HG02571 (cell line): ENCODE measurements around the gene PID1.

ENCODE experiments used
- ATAC-seq: cut with Tn5 transposase; IDR thresholded peaks from one replicate; pipeline ENCODE4 v1.9.1; 2021; ENCODE audit warnings: mild to moderate bottlenecking, moderate library complexity; ENCODE audit not compliant: unreplicated experiment

Gene PID1, protein sequence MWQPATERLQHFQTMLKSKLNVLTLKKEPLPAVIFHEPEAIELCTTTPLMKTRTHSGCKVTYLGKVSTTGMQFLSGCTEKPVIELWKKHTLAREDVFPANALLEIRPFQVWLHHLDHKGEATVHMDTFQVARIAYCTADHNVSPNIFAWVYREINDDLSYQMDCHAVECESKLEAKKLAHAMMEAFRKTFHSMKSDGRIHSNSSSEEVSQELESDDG

DNA sequence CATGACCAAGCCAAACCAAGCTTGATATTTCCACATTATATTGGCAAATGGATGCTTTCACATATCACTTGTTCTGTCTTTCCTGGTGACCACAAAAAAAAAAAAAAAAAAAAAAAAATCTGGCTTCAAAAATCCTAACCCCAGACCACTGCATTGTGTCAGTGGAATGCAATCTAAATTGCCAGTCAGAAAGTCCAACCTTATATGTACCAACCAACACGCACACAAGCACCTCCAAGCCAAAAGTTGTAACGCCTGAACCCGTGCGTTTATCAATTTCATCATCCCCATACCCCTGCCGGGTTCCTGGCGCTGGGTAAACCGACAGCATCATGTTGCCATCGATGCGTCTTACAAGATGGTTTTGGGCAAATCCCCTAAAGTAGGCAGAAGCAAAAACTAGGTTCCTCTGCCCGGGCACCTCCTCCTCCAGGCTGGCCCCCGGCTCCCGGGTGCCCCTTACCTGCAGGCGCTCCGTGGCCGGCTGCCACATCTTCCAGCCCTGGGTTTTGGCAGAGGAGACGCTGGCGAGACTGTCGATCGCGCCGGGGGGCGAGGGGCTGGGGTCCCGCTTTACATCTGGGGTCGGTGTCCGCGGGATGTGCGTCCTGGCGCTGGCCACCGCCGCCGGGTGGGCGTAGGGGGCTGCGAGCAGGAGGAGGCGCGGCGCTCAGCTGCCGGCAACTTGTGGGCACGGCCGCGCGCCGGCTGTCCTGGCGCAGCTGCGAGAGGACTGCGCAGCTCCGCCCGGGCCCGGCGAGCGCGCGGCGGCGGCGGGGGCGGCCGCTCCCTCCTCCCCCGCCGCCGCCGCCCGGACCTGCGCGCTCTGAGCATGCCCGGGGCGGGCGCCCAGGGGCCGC, at the start of gene PID1:
PID1 (minus strand) TSS at position 737 of the 860 bp plus-strand sequence; CDS start at position 493, 244 bp downstream.
- ATAC-seq, result no peak

- no peak for ATAC-seq
These were observed 48.5 kb upstream of the PID1 start for GRCh38 chr2:229319558-229319957.

GRCh38 chr2:229314117-229314516, 43.0 kb upstream of the PID1 start:
- no peak for ATAC-seq

DNA sequence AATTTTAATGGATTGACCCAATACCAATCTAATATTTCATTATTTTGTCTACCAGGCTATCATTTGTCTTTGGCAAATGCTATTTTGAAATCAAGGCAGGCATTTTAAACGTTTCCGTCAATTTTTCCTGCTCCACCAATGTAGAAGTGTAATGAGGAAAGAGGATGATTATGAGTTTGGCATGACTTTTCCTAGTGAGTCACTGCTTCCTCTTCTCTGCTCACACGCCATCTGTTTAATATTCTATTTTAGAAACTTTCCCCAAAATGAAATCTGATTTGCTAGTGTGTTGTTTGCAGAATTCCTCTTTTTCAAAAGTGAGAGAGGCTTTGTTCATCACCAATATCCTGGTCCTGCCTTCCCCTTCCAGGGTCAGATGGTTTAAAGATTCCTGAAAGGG, 42.5 kb upstream of the PID1 start:
- no peak for ATAC-seq

DNA sequence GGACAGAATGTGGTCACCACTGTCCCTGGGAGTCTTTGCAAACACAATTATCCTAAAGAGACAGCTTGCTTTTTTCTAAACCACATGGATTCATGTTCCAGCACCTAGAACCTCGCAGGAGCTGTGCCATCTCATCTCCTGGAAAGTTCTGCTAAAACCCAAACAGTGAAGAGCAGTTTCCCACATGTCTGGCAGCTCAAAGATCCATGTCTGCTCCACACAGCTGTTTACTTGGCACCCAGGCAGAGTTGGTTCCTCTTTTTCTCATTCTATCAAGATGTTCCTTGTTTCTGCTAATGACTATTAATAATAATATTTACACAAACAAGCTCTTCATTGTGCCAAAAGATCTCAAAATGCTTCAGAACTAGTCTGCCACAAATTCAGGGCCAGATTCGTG, 30.1 kb upstream of the PID1 start:
- ATAC-seq, result no peak

DNA sequence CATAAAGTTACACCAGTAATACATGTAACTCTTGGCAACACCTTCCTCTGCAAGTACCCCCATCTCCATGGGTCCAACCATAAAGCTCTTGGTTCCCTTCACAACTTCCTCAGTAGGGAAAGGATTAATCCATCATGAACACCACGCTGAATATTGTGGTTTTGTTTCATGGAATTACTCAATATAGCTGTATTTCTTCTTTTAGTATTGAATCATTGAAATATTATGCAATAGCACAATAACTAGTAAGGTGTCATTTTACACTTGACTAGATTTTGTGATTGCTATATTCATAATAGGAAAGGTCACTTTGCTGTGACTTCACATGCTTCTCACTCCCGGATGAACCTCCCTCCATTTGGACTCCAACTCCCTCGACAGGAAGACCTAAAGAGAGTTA, 29.7 kb upstream of the PID1 start:
- no peak for ATAC-seq

- ATAC-seq, result no peak
These were observed 29.3 kb upstream of the PID1 start for GRCh38 chr2:229300371-229300770.

DNA sequence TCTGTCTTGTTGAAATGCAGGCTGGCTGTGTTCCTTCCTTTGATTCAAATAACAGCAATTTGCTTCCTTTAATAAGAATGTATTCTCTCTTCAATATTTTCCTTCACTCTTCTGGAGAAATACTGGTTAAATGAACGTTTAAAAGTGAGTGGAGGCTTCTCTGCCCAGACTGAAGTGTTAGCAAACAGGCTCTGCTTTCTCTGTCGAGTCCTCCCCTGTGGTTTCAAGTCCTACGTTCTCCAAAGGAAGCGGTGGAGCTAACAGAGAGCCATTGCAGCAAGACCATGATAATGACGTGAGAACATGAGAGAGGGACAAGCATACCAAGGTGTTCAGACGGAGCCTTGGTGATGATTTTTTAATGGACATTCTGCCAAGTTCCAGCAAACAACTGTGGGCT, 26.2 kb upstream of the PID1 start:
- no peak for ATAC-seq

DNA sequence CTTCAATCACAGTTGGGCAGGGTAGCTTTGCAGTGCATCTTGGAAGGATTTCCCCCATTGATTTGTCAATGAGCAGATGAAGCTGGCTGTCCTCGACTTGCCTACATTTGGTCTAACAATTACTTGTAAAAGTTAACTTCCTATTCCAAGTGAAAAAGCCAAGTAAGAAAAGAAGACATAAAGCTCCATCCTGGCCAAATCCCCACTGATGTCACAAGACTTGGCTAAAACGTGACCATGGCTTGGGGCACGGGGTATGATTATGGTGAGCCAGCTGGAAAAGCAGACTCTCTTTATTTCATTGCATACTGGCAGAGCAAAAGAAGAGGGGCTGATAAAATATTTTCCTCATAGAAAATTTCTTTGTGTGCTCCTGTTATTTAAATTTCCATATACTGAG, 25.4 kb upstream of the PID1 start:
- ATAC-seq, result no peak

- ATAC-seq, result no peak
These were observed 24.9 kb upstream of the PID1 start for GRCh38 chr2:229296016-229296415.

DNA sequence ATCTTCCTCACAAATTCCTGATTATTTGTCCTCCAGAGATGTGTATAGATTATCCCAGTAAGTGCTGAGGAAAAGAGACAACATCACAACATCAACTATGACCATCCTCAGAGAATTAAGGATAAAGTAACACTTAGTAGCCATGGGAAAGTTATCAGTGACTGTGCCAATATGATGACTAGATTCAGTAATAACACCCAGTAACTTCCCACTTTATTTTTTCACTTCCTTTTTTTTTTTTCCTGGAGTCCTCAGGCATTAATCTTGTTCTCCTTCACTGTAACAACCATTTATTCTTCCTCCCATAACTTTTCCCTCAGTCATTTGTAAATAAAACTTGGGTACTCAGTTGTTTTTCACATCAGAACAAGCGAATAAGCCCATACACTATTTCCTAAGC, 16.7 kb upstream of the PID1 start:
- ATAC-seq, result no peak

- no peak for ATAC-seq
These were observed 11.9 kb upstream of the PID1 start for GRCh38 chr2:229282758-229283546.

DNA sequence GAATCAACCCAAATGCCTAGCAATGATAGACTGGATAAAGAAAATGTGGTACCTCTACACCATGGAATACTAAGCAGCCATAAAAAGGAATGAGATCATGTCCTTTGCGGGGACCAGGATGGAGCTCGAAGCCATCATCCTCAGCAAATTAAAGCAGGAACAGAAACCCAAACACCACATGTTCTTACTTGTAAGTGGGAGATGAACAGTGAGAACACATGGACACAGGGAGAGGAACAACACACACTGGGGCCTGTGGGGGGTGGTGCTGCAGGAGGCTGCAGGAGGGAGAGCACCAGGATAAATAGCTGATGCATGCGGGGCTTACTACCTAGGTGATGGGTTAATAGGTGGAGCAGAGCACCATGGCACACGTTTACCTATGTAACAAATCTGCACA, 8.4 kb upstream of the PID1 start:
- no peak for ATAC-seq

DNA sequence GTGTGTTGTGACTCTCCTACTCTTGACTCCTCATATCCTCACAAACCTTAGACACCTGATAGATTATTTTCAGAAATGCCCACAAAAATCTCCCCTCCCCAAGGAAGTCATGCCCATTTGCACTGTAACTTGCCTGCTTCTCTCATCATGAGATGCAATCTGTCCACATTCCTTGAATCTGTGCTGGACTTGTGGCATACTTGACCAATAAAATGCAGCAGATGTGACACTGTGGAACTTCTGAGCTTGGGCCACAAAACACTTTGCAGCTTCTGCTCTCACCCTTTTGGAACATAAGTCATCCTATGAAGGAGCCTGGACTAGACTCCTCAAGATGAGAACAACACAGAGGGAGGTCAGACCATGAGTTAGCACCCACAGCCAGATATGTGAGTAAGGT, 4.4 kb upstream of the PID1 start:
- no peak for ATAC-seq

- ATAC-seq, result no peak
These were observed 2.7 kb upstream of the PID1 start for GRCh38 chr2:229273723-229274338.

- ATAC-seq, result no peak
These were observed 2.1 kb upstream of the PID1 start for GRCh38 chr2:229273006-229273722.

GRCh38 chr2:229269941-229270340, 1.1 kb downstream of the PID1 start:
- no peak for ATAC-seq

DNA sequence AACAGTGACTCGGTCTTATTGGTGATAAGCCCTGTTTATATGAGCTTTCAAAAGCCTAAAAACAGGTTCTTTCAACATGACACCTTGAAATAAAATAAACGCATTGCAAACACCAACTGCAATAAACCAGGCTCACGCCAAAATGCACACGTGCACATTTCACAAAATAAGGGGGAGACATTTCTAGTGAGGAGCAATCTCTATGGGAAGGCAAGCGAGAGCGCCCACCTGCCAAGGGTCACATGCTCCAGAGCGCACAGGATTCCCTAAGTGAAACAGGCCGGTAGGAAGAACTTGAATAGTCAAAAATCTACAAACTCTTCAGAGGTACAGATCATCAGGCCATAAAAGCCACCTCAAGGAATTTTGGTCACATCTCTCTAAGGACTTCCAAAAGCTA, 1.9 kb downstream of the PID1 start:
- ATAC-seq, result no peak

DNA sequence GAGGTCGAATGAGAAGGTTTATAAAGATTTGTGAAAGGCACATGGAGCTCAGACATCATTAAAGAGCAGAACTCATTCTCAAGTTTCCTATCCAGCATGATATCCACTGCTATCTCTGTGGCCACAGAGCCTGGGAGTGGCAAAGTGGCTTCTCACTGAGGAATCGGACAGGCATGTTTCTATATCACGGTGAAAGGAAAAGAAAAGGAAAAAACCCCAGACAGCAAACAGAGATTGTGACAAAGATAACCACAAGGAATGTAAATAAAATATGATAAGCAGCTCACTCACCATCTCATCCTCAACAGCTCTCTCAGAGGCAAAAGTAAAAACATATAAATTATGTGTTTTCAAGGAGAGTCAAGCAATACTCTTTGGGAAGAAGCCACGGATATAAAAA, 2.5 kb downstream of the PID1 start:
- ATAC-seq, result no peak

GRCh38 chr2:229267080-229267479, 4.0 kb downstream of the PID1 start:
- ATAC-seq, result no peak

- ATAC-seq, result no peak
These were observed 5.4 kb downstream of the PID1 start for GRCh38 chr2:229265727-229266126.
